ENCODE results near the gene RNF175.

RNF175 gene

DNA sequence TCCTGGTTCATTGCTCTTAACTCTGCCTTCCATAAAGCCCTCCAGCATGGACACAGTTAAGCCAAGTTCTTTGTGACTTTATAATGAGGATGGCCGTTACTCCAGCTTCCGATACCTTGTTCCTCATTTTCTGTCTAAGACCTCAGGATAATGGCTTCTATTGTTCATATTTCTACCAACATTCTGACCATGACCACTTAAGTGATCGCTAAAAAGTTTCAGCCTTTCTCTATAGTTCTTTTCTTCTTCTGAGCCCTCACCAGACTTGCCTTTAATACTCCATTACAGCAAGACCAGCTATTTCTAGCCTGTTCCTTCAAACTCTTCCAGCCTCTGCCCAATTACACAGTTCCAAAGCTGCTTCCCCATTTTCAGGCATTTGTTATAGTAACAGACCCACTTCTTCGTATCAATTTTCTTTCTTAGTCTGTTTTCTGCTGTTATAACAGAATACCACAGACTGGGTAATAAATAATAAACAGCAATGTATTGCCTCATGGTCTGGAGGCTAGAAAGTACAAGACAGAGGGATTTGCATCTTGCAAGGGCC is 12.3 kb downstream of the RNF175 start:
- no peak for DNase-seq (ENCODE audit: low read depth)

- no peak for DNase-seq (ENCODE audit: low read depth)
Observed at GRCh38 chr4:153745651-153746050, 14.2 kb downstream of the RNF175 start.

DNA sequence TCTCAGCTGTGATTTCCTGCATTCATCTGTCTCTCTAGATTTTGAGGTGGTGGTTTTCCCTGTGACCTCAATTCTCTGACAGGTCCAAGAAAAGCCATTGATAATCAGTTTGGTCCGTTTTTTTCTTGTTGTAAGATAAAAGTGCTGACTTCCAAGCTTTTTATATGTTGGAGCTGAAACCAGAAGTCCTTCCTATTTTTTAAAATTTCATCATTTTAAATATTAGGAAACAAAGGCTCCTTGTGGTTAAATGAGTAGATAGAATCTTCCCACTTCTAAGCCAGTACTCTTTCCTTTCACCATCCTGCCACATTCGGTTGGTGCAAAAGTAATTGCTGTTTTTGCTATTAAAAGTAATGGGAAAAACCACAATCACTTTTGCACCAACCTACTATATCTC is 18.3 kb downstream of the RNF175 start:
- DNase-seq (ENCODE audit: low read depth): no peak

GRCh38 chr4:153735906-153736461 is 23.8 kb downstream of the RNF175 start:
- no peak for DNase-seq (ENCODE audit: low read depth)

DNA sequence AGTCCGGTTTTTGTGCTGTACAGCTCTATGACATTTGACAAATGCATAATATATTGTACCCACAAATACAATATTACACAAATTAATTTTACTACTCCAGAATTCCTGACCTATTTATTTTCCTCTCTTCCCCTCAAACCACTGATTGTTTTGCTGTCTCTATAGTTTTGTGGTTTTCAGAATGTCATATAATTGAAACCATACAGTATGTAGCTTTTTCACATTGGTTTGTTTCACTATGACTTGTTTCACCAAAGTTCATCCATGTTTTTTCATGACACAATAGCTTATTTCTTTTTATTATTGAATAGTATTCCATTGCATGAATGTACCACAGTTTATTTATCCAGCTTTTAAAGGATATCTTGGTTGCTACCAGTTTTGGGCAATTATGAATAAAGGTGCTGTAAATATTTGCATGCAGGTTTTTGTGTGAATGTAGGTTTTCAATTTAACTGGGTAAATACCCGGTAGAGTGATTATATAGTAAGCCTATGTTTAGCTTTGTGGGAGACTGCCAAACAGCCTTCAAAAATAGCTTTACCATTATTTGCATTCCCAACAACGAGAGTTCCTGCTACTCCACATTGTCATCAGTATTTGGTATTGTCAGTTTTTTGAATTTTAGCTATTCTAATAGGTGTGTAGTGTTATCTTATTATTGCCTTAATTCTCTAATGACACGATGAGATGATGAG is 25.9 kb downstream of the RNF175 start:
- no peak for DNase-seq (ENCODE audit: low read depth)

DNA sequence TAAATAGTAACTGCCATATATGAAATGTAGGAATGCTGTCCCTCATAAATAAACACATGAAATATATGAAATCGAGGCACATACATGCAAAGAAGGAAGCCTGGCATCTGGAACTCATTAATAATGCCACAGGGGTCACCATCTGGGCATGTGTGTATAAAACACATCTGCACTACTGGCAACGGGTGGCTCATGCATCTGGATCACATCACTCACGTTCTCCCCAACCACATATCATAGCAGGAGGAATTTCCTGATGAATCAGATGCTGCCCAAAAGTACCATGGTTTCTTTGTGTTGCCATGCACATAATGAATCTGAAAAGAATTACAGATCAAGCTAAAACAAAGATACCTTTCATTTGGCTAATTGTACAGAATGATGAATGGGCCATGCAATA is 28.6 kb downstream of the RNF175 start:
- no peak for DNase-seq (ENCODE audit: low read depth)

DNA sequence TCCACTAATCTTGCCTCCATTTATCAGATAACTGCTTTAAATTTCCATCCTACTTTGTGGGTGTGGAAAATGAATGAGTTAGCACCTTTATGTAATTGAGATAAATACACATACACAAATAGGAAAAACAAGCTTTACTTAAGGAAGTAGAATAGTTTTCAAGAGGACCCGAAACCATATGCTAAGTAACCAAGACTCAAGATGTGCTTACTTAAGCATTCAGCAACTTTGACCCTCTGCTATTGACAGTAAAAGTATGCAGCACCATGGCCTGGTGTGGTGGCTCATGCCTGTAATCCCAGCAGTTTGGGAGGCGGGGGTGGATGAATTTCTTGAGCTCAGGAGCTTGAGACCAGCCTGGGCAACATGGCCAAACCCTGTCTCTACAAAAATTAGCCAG is 29.9 kb downstream of the RNF175 start:
- DNase-seq (ENCODE audit: low read depth): no peak

DNA sequence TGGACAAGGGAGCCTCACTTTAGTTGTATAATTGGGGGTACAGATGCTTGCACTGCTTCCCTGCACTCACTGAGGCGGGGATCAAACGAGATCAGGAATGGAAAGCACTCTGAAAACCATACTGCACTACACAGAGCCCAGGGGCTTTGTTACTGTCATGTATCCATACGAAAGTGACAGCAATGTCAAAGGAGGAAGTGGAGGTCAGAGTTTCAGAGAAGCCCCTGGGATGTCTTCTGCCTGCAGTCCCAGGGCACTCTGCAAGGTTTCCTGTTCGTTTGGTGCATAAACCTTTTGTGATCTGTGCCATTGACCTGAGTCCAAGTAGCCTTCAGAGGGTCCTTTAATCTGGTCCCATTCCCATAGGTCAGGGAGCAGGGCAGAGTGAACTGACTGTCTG is 31.2 kb downstream of the RNF175 start:
- no peak for DNase-seq (ENCODE audit: low read depth)

DNA sequence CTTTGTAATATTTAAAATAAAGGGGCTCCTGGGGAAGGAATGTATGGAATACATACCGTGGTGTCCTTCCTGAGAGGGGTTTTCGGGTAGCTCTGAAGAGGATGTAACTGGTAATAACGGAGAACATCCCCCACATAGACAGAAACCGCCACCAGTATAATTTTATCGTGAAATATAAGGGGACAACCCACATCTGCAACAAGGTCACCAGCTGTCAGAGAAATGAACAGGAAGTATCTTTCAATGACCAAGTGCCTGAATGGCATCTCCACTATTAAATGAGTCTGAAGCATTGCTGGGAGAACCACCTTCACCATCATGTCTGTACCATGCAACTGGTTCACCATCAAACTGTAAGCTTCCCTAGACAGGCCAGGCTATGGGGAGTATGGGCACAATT is 31.7 kb downstream of the RNF175 start:
- no peak for DNase-seq (ENCODE audit: low read depth)

GRCh38 chr4:153725831-153726154 is 34.0 kb downstream of the RNF175 start:
- DNase-seq (ENCODE audit: low read depth): no peak

DNA sequence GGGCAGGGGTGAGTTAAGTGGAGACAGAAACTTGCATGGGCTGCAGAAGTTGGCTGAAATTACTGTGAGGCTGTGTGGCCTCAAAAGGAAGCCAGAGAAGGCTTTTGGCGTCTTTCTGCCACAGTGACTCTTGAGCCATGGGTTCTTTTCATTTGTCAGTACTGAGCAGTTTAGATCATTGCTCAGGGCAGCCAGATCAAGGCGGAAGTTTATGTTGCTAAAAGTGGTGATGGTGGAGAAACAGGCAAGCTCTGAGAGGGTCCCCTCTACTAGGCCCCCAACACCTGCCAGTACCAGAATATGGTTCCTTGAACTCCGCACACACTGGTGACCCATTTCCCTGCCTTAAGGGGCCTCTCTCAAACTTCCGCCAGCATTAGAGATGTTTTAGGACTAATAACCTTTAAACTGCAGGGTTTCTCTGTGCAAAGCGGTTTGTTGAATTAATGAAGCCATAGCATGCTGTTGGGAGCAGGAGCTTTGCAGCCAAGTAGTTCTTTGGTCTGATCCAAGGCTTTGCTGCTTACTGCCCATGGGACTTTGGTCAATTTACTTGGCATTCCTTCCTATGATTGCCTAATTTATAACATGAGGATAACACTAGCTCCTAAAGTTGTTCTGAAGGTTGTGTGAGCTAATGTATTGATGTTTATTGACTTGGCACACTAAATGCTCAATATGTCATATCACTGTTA is 34.5 kb downstream of the RNF175 start:
- no peak for DNase-seq (ENCODE audit: low read depth)

- DNase-seq (ENCODE audit: low read depth): no peak
Observed at GRCh38 chr4:153724606-153725005, 35.2 kb downstream of the RNF175 start.

GRCh38 chr4:153722036-153722435 is 37.8 kb downstream of the RNF175 start:
- DNase-seq (ENCODE audit: low read depth): no peak

DNA sequence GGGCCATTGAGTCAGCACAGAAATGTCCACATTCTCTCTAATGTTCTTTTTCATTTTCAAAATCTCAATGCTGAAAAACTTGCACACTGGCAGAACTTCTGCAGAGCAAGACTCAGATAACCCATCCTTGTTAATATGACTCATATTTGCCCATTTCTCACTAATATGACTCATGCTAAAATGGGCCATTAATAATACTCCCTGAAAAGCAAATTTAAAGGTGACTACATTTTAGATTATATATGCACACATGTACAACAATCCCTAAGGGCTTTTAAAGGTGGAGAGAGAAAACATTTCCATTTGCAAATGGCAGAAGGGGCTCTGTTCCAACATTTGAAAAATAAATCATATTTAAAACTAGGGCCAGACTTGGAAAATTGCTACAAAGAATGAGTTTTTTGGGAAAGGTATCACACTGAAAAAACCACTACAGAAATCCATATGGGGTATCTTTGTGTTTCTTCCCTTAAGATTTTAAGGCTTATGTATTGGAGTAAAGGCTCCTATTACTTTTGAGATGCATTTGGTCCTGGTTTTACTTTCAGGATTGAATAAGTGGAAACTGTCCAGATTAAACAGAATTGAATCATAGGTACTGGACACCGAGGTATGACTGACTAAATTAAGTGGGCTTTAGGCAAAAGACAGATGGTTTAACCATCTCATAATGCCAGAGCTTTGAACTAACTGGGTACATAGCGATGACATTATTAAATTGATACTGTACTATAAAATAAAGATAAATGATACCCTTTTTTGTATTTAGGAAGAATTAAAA is 45.8 kb downstream of the RNF175 start:
- no peak for DNase-seq (ENCODE audit: low read depth)

- DNase-seq (ENCODE audit: low read depth): no peak
Observed at GRCh38 chr4:153710681-153711080, 49.1 kb downstream of the RNF175 start.

GRCh38 chr4:153706519-153706918 is 53.3 kb downstream of the RNF175 start:
- DNase-seq (ENCODE audit: low read depth): no peak

DNA sequence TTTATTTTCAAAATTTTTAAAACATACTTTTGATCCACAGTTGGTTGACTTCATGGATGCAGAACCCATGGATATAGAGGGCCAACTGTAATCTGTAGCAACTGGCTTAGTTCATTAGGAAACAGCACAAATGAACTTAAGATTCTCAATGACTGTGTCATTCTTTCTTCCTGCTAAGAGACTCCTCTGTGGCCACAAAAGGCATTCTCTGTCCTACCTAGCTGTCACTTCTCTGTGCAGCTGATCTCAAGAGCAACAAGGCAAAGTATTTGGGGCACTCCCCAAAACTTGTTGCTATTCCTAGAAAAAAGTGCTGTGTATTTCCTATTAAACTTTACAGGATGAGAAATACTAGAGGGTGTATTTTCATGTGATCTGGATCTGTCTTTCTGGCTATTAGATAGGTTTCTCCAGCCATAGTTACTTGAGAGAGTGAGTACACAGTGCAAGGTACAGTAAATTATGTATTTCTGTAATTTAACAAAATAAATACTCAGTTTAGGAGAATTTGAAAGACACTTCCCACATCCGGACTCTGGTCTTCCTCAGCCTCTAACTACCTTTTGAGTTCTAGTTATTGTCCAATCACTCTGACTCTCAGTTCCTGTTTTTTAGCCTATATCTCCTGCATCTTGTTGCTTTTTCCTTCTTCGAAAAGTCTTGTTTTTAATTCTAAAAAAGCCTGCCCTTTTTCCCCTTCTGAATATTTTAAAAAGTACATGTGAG is 53.9 kb downstream of the RNF175 start:
- DNase-seq (ENCODE audit: low read depth): no peak

GRCh38 chr4:153704522-153704921 is 55.3 kb downstream of the RNF175 start:
- no peak for DNase-seq (ENCODE audit: low read depth)

- no peak for DNase-seq (ENCODE audit: low read depth)
Observed at GRCh38 chr4:153684971-153685371, 74.9 kb downstream of the RNF175 start.

GRCh38 chr4:153684182-153684970 is 75.4 kb downstream of the RNF175 start, which contains the start of gene TLR2:
TLR2 (plus strand) TSS chr4:153684280; CDS start chr4:153702908, 18,628 bp downstream.
- peak; percentile 23 for DNase-seq (ENCODE audit: low read depth)

DNA sequence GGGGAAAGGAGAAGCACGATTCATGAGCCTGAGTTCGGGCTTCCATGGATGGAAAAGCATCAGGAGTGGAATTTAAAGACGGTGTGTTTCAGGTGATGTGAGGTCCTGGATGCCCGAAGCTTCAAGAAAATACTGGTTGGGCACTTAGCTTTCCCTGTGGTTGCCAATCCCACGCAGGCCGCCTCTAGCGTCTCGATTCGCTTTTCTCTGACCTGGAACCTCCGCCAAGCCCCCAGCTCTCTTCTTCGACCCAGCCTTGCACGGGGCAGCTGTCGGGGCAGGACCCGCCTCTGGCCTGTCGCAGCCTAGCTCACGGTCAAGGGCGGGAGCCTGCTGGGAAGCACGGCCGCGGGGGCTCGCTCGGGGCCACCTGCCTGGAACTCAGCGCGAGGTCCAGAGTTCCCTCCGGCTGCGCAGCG is 76.1 kb downstream of the RNF175 start:
- DNase-seq (ENCODE audit: low read depth): no peak

All from stimulated activated CD8-positive, alpha-beta memory T cell treated with anti-CD3 and anti-CD28 coated beads, Interleukin-12 subunit alpha, Interleukin-12 subunit beta, amount 100 ng/mL, for 1 hour (primary cell).